Activated naive CD8-positive, alpha-beta T cell (primary cell): ENCODE results near the gene MAP7.
A peak's percentile ranks its signal among the peaks of the same experiment; 100 is the strongest.
"Not testable (repeated sequence)": the region's sequence is repeated elsewhere in the genome, so short reads cannot be mapped to it uniquely, and the experiment has no call there.

ENCODE experiments used
- H3K27ac Mint-ChIP-seq: one replicate; pipeline ENCODE4 v1.8.0; 2021; ENCODE audit warnings: mixed read lengths
- H3K27me3 Mint-ChIP-seq: one replicate; pipeline ENCODE4 v1.8.0; 2021; ENCODE audit warnings: mixed read lengths
- H3K36me3 Mint-ChIP-seq: one replicate; pipeline ENCODE4 v1.8.0; 2021; ENCODE audit warnings: mixed read lengths
- H3K4me1 Mint-ChIP-seq: one replicate; pipeline ENCODE4 v1.8.0; 2021; ENCODE audit warnings: low read depth, mixed read lengths
- H3K4me3 Mint-ChIP-seq: one replicate; pipeline ENCODE4 v1.8.0; 2021; ENCODE audit warnings: mild to moderate bottlenecking, mixed read lengths
- H3K9me3 Mint-ChIP-seq: one replicate; pipeline ENCODE4 v1.8.0; 2021; ENCODE audit warnings: low read depth, mixed read lengths

MAP7 gene

GRCh38 chr6:136550330-136551071, at the start of gene MAP7:
Gene MAP7 (minus strand): TSS chr6:136550422. CDS start chr6:136550408, 14 bp downstream.
- Mint-ChIP-seq H3K4me3 (peak within 1 kb of the TSS; percentile 72), H3K36me3 (peaks cover 5% of the 10 kb centered on the region), H3K27ac (no peak within 1 kb of the TSS), H3K27me3 (peaks cover 28% of the 10 kb centered on the region), H3K9me3 (no peaks in the 10 kb centered on the region), H3K4me1 (peaks cover 9% of the 10 kb centered on the region)

- Mint-ChIP-seq H3K36me3 (peaks cover 19% of the 10 kb centered on the region), H3K4me3 (no peak overlapping the region), H3K27ac (no peak overlapping the region), H3K4me1 (peaks cover 6% of the 10 kb centered on the region), H3K27me3 (no peaks in the 10 kb centered on the region), H3K9me3 (no peaks in the 10 kb centered on the region)
These were observed 49.2 kb upstream of the MAP7 start for GRCh38 chr6:136599329-136600011.

GRCh38 chr6:136598048-136598447, 47.8 kb upstream of the MAP7 start:
- H3K9me3 Mint-ChIP-seq: no peaks in the 10 kb centered on the region
- H3K27ac Mint-ChIP-seq: no peak overlapping the region
- peaks cover 23% of the 10 kb centered on the region for H3K36me3 Mint-ChIP-seq
- peaks cover 19% of the 10 kb centered on the region for H3K4me1 Mint-ChIP-seq
- H3K27me3 Mint-ChIP-seq: no peaks in the 10 kb centered on the region
- H3K4me3 Mint-ChIP-seq: no peak overlapping the region

- Mint-ChIP-seq H3K4me1 (peaks cover 19% of the 10 kb centered on the region), H3K36me3 (peaks cover 28% of the 10 kb centered on the region), H3K27ac (peak overlapping the region; percentile 69), H3K9me3 (no peaks in the 10 kb centered on the region), H3K4me3 (peak overlapping the region; percentile 44), H3K27me3 (no peaks in the 10 kb centered on the region)
These were observed 44.4 kb upstream of the MAP7 start for GRCh38 chr6:136594671-136595070.

GRCh38 chr6:136593748-136594490, 43.7 kb upstream of the MAP7 start:
- Mint-ChIP-seq H3K9me3 (no peaks in the 10 kb centered on the region), H3K36me3 (peaks cover 30% of the 10 kb centered on the region), H3K27ac (peak overlapping the region; percentile 69), H3K27me3 (no peaks in the 10 kb centered on the region), H3K4me1 (peaks cover 19% of the 10 kb centered on the region), H3K4me3 (peak overlapping the region; percentile 44)

- Mint-ChIP-seq H3K27me3 (no peaks in the 10 kb centered on the region), H3K9me3 (no peaks in the 10 kb centered on the region), H3K4me3 (no peak overlapping the region), H3K4me1 (peaks cover 19% of the 10 kb centered on the region), H3K27ac (no peak overlapping the region), H3K36me3 (peaks cover 32% of the 10 kb centered on the region)
These were observed 42.9 kb upstream of the MAP7 start for GRCh38 chr6:136592930-136593673.

- Mint-ChIP-seq H3K4me3 (no peak overlapping the region), H3K27me3 (no peaks in the 10 kb centered on the region), H3K9me3 (no peaks in the 10 kb centered on the region), H3K27ac (no peak overlapping the region), H3K4me1 (peaks cover 19% of the 10 kb centered on the region), H3K36me3 (peaks cover 30% of the 10 kb centered on the region)
These were observed 41.4 kb upstream of the MAP7 start for GRCh38 chr6:136591617-136592016.

- not testable (repeated sequence) for H3K27me3 Mint-ChIP-seq, H3K9me3 Mint-ChIP-seq, H3K27ac Mint-ChIP-seq, H3K4me3 Mint-ChIP-seq
- Mint-ChIP-seq H3K36me3 (peaks cover 23% of the 10 kb centered on the region), H3K4me1 (peaks cover 19% of the 10 kb centered on the region)
These were observed 40.6 kb upstream of the MAP7 start for GRCh38 chr6:136590846-136591245.

GRCh38 chr6:136587527-136587926, 37.3 kb upstream of the MAP7 start:
- Mint-ChIP-seq H3K36me3 (peaks cover 20% of the 10 kb centered on the region), H3K27ac (no peak overlapping the region), H3K27me3 (no peaks in the 10 kb centered on the region), H3K9me3 (no peaks in the 10 kb centered on the region), H3K4me3 (no peak overlapping the region), H3K4me1 (no peaks in the 10 kb centered on the region)

- Mint-ChIP-seq H3K27me3 (no peaks in the 10 kb centered on the region), H3K27ac (no peak overlapping the region), H3K4me3 (no peak overlapping the region), H3K36me3 (peaks cover 20% of the 10 kb centered on the region), H3K9me3 (no peaks in the 10 kb centered on the region), H3K4me1 (no peaks in the 10 kb centered on the region)
These were observed 36.1 kb upstream of the MAP7 start for GRCh38 chr6:136586295-136586694.

GRCh38 chr6:136585523-136585922, 35.3 kb upstream of the MAP7 start:
- peaks cover 19% of the 10 kb centered on the region for H3K36me3 Mint-ChIP-seq
- not testable (repeated sequence) for H3K9me3 Mint-ChIP-seq, H3K27me3 Mint-ChIP-seq, H3K4me1 Mint-ChIP-seq, H3K4me3 Mint-ChIP-seq, H3K27ac Mint-ChIP-seq

- peaks cover 23% of the 10 kb centered on the region for H3K36me3 Mint-ChIP-seq
- H3K9me3 Mint-ChIP-seq, H3K27ac Mint-ChIP-seq, H3K4me3 Mint-ChIP-seq, H3K4me1 Mint-ChIP-seq, H3K27me3 Mint-ChIP-seq: not testable (repeated sequence)
These were observed 34.1 kb upstream of the MAP7 start for GRCh38 chr6:136584290-136584689.

GRCh38 chr6:136582711-136583471, 32.7 kb upstream of the MAP7 start:
- H3K27me3 Mint-ChIP-seq: no peaks in the 10 kb centered on the region
- H3K27ac Mint-ChIP-seq: no peak overlapping the region
- H3K4me3 Mint-ChIP-seq: no peak overlapping the region
- no peaks in the 10 kb centered on the region for H3K9me3 Mint-ChIP-seq
- no peaks in the 10 kb centered on the region for H3K4me1 Mint-ChIP-seq
- peaks cover 22% of the 10 kb centered on the region for H3K36me3 Mint-ChIP-seq

GRCh38 chr6:136579800-136580199, 29.6 kb upstream of the MAP7 start:
- no peak overlapping the region for H3K27ac Mint-ChIP-seq
- no peaks in the 10 kb centered on the region for H3K4me1 Mint-ChIP-seq
- no peak overlapping the region for H3K4me3 Mint-ChIP-seq
- peaks cover 30% of the 10 kb centered on the region for H3K36me3 Mint-ChIP-seq
- no peaks in the 10 kb centered on the region for H3K9me3 Mint-ChIP-seq
- no peaks in the 10 kb centered on the region for H3K27me3 Mint-ChIP-seq
